HEK293T (cell line): Measurements from ENCODE around the gene ZNF791.
"Not testable (repeated sequence)": the region's sequence is repeated elsewhere in the genome, so short reads cannot be mapped to it uniquely, and the experiment has no call there.

Experiments used
- CTCF ChIA-PET: fragments of 350-600 bp; formaldehyde crosslinking; extraction: SDS; loops from one replicate; lab custom pipeline; 2021; ENCODE audit warnings: antibody characterized with exemption, inconsistent platforms; lab: Yijun Ruan, JAX
- POLR2A ChIA-PET: fragments of 350-600 bp; formaldehyde crosslinking; extraction: SDS; loops from one replicate; lab custom pipeline; 2020; ENCODE audit warnings: antibody characterized with exemption, inconsistent platforms; lab: Yijun Ruan, JAX
- DNase-seq: peaks from one replicate; pipeline ENCODE4 v3.0.0; 2012; ENCODE audit warnings: mixed read lengths; ENCODE audit errors: extremely low spot score
- ARNT ChIP-seq: fragments of 450-650 bp; IDR thresholded peaks from 2 replicates; pipeline ENCODE4 v1.6.1; 2017; ENCODE audit warnings: mild to moderate bottlenecking
- BHLHE40 ChIP-seq: fragments of 450-650 bp; IDR thresholded peaks from 2 replicates; pipeline ENCODE4 v1.6.1; 2016; ENCODE audit warnings: mild to moderate bottlenecking, moderate library complexity, borderline replicate concordance
- CTBP1 ChIP-seq: fragments of 450-650 bp; IDR thresholded peaks from 2 replicates; pipeline ENCODE4 v1.6.1; 2016; ENCODE audit warnings: borderline replicate concordance
- ELF4 ChIP-seq: fragments of 450-650 bp; IDR thresholded peaks from 2 replicates; pipeline ENCODE4 v1.6.1; 2017; ENCODE audit warnings: antibody characterized with exemption
- FOXA1 ChIP-seq: fragments of 450-650 bp; IDR thresholded peaks from 2 replicates; pipeline ENCODE4 v1.6.1; 2016; ENCODE audit warnings: mild to moderate bottlenecking
- FOXK2 ChIP-seq: fragments of 450-650 bp; IDR thresholded peaks from 2 replicates; pipeline ENCODE4 v1.6.1; 2016; ENCODE audit warnings: mild to moderate bottlenecking
- FOXM1 ChIP-seq: fragments of 450-650 bp; IDR thresholded peaks from 2 replicates; pipeline ENCODE4 v1.6.1; 2017; ENCODE audit warnings: mild to moderate bottlenecking, borderline replicate concordance
- HDGF ChIP-seq: fragments of 450-650 bp; IDR thresholded peaks from 2 replicates; pipeline ENCODE4 v1.6.1; 2017; ENCODE audit warnings: antibody characterized with exemption, borderline replicate concordance
- L3MBTL2 ChIP-seq: fragments of 450-650 bp; conservative IDR thresholded peaks from 2 replicates; pipeline ENCODE4 v1.6.1; 2016; ENCODE audit warnings: mild to moderate bottlenecking
- LEF1 ChIP-seq: fragments of 450-650 bp; IDR thresholded peaks from 2 replicates; pipeline ENCODE4 v1.6.1; 2017; ENCODE audit warnings: mild to moderate bottlenecking, borderline replicate concordance
- NFRKB ChIP-seq: fragments of 450-650 bp; IDR thresholded peaks from 2 replicates; pipeline ENCODE4 v1.6.1; 2016; ENCODE audit warnings: mild to moderate bottlenecking, moderate library complexity
- PKNOX1 ChIP-seq: fragments of 450-650 bp; IDR thresholded peaks from 2 replicates; pipeline ENCODE4 v1.6.1; 2016
- SP1 ChIP-seq: fragments of 450-650 bp; IDR thresholded peaks from 2 replicates; pipeline ENCODE4 v1.6.1; 2017
- SUZ12 ChIP-seq: fragments of 450-650 bp; IDR thresholded peaks from 2 replicates; pipeline ENCODE4 v1.6.1; 2016; ENCODE audit warnings: mild to moderate bottlenecking
- TARDBP ChIP-seq: fragments of 450-650 bp; IDR thresholded peaks from 2 replicates; pipeline ENCODE4 v1.6.1; 2016
- ZNF384 ChIP-seq: fragments of 450-650 bp; IDR thresholded peaks from 2 replicates; pipeline ENCODE4 v1.6.1; 2016

ZNF791 gene

GRCh38 chr19:12672744-12673143 is 62.0 kb downstream of the ZNF791 start:
- DNase-seq = no peak
- ChIA-PET POLR2A (interaction anchor here (1.5 to 1.8 kb wide), 2 partner anchors 9 to 112 kb away, joined by 3 to 6 read pairs; partner anchors contain the start of gene DHPS), CTCF (interaction anchor here (0.8 kb wide), 1 partner anchor 9 kb away, joined by 7 read pairs; the partner anchor contains the start of gene DHPS)
- no peak for TF ChIP-seq PKNOX1

DNA sequence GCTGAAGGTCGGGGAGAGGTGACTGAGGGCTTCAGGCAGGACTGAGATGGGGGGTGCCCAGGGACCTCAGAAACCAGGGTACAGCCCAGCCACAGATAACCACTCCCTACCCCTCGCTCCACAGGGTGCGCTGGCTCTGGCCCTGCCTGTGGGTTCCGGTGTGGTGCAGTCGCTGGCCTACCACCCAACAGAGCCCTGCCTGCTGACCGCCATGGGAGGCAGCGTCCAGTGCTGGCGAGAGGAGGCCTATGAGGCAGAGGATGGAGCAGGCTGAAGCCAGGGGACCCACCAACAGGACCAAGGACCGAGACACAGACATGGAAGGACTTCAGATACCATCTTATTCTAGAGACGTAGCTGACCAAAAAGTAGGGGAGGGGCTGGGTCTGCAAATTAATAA is 64.7 kb downstream of the ZNF791 start:
- no peak for DNase-seq
- TF ChIP-seq ARNT = no peak
- ChIA-PET CTCF (no interaction called here), POLR2A (no interaction called here)

- ChIA-PET POLR2A (no interaction called here), CTCF (interaction anchor here (0.8 kb wide), 1 partner anchor 514 kb away, joined by 3 read pairs; no protein-coding TSS in a partner anchor)
- no peak for DNase-seq
- TF ChIP-seq TARDBP (no peak), FOXK2 (no peak), CTBP1 (no peak), HDGF (no peak), FOXA1 (no peak), NFRKB (no peak), ELF4 (no peak), ARNT (no peak), BHLHE40 (no peak), ZNF384 (no peak), SP1 (no peak), LEF1 (no peak)
These were observed 65.2 kb downstream of the ZNF791 start for GRCh38 chr19:12675940-12676339.

GRCh38 chr19:12676384-12676792 is 65.7 kb downstream of the ZNF791 start:
- peak; percentile 79 for DNase-seq
- TF ChIP-seq BHLHE40 (no peak), ZNF384 (no peak), TARDBP (no peak), SP1 (no peak), FOXM1 (no peak), NFRKB (no peak), HDGF (no peak), ARNT (no peak), FOXK2 (no peak)
- ChIA-PET CTCF (interaction anchor here (0.8 kb wide), 2 partner anchors 289 to 514 kb away, joined by 3 read pairs; no protein-coding TSS in a partner anchor), POLR2A (no interaction called here)

GRCh38 chr19:12676928-12677327 is 66.2 kb downstream of the ZNF791 start:
- TF ChIP-seq FOXK2 = no peak
- no peak for TF ChIP-seq TARDBP
- no peak for TF ChIP-seq ZNF384
- no peak for TF ChIP-seq FOXM1
- no peak for TF ChIP-seq ARNT
- no peak for TF ChIP-seq L3MBTL2
- TF ChIP-seq BHLHE40 = no peak
- TF ChIP-seq CTBP1 = no peak
- no peak for TF ChIP-seq SUZ12
- no peak for TF ChIP-seq NFRKB
- TF ChIP-seq HDGF = no peak
- no peak for TF ChIP-seq FOXA1
- CTCF ChIA-PET = interaction anchor here (0.8 kb wide), 2 partner anchors 288 to 515 kb away, joined by 3 read pairs; no protein-coding TSS in a partner anchor
- no peak for DNase-seq
- POLR2A ChIA-PET = interaction anchor here (2.0 kb wide), 1 partner anchor 8 kb away, joined by 7 read pairs; a partner anchor contains a TSS

- POLR2A ChIA-PET = interaction anchor here (2.0 kb wide), 1 partner anchor 9 kb away, joined by 7 read pairs; a partner anchor contains a TSS
- CTCF ChIA-PET = interaction anchor here (0.6 kb wide), 2 partner anchors 88 to 473 kb away, joined by 3 to 5 read pairs; no protein-coding TSS in a partner anchor
- DNase-seq = not testable (repeated sequence)
These were observed 67.3 kb downstream of the ZNF791 start for GRCh38 chr19:12678039-12678438.

GRCh38 chr19:12680034-12680433 is 69.3 kb downstream of the ZNF791 start:
- TF ChIP-seq SUZ12 (no peak), ZNF384 (no peak), SP1 (no peak), HDGF (no peak), PKNOX1 (no peak), CTBP1 (no peak), NFRKB (no peak)
- CTCF ChIA-PET = no interaction called here
- POLR2A ChIA-PET = interaction anchor here (1.2 to 1.5 kb wide), 3 partner anchors 13 to 57 kb away, joined by 3 to 8 read pairs (median 4); partner anchors contain the start of gene GET3
- no peak for DNase-seq
